GM19035 (cell line): Measurements from ENCODE around the gene WT1.
"Not testable (repeated sequence)": the region's sequence is repeated elsewhere in the genome, so short reads cannot be mapped to it uniquely, and the experiment has no call there.

Experiments
- ATAC-seq: cut with Tn5 transposase; IDR thresholded peaks from one replicate; pipeline ENCODE4 v1.9.1; 2021; ENCODE audit not compliant: unreplicated experiment

The WT1 gene

DNA sequence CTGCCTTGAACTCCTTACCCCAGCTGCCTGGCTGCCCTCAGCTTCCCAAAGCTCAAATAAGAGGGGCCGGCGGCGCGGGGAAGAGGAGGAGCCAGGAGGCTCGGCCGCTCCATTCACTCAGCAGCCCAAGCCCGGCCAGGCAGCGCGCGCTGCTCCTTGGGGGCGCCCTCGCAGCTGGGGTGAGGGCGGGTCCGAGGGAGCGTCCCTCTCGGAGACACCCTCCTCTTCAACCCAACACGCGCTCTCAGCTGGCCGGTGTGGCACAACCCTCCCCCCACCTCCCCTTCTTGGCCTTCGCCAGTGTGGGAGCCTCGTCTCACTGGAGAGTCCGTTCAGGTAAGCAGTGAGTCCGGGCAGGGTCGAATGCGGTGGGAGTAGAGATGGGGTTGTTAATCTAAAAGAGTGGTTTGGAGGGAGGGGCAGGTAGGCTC is at the start of gene WT1:
WT1 (minus strand) TSS at position 29 of the 431 bp plus-strand sequence.
- ATAC-seq, result no peak

DNA sequence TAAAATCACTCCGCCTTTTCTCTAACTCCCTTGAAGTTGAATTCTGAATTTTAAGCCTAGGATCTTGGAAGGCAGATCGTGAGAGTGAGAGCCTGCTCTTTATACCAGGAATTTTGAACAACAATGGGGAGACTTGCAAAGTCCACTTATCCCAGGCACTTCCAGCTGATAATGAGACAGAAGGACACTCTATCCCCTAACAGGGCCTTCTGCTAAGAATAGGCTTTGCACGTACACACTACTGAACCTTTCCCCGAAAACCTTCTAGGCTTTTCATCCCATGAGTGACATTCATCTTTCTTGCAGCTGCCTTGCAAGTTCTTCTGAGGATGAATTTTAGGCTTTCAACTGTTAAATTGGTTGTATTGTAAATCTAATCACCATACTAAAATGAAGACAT is 44.0 kb upstream of the WT1 start:
- ATAC-seq, result no peak

DNA sequence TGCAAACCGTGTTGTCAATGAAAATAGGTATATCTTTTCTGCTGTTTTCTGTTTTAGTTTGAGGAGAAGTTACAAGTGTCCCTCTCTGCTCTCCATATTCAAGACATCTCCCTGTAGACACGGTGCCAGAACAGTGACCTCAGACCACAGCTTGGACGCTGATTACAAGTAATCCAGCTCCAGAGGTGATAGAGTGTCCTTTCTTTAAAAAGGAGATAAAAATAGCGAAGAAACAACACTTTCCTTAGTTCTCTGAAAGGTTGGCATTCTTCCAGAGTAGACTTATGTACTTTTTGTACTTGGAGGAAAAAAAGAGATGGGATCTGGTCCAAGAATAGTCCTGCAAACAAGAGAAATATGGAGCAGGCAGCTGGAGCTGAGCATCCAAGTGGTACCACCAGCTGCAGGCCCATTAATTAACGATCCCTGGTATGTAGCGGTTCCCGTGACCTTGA is 43.0 kb upstream of the WT1 start:
- ATAC-seq, result no peak

DNA sequence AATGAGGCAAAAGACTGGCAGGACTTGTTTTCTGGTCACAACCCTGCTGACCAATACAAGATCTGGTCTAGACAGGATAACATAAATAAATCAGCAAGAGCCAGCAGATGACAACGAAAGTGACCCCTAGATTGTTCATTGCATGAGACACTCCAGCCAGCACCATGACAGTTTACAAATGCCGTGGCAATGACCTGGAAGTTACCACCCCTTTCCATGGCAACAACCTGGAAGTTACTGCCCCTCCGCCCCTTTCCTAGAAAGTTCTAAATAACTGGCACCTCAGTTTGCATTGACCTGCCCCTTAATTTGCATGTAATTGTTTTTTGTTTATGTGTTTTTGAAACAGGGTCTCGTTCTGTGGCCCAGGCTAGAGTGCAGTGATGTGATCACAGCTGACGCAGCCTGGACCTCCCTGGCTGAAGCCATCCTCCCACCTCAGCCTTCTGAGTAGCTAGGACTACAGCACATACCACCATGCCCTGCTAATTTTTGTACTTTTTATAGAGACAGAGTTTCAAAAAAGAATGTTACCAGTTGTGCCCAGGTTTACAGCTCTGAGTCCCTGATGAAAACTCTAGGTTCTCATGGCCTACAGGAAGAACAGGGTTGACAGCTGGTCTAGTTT is 38.1 kb upstream of the WT1 start:
- ATAC-seq, result no peak

DNA sequence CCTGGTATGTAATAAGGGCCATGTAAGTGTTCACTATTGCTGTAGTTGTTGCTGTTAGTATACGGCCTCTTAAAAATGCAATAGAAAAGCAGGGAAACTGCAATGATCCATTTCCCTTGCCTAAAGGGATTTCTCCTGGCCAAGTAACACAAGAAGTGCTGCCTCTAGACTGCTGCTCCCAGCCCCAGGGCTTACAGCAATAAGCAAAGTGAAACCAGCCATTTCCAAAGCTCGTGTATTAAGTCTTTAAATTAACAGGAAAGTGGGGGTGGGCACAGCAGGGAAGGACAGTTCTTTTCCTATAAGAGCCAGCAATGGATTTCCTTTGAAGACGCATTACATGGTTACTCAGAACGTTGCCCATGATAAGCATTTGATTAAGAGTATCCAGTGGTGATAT is 36.9 kb upstream of the WT1 start:
- no peak for ATAC-seq

DNA sequence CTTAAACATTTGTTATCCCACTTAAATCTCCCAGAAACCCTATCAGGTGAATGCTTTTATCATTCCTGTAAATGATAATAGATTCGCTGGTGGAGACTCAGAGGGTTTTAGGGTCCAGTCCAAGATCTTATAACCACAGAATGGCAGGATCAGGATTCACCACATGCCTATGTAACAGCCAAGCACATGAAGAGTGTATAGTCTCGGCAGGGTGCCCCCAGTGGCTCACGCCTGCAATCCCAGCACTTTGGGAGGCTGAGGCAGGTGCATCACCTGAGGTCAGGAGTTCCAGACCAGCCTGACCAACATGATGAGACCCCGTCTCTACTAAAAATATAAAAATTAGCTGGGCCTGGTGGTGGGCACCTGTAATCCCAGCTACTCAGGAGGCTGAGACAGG is 36.2 kb upstream of the WT1 start:
- ATAC-seq, result not testable (repeated sequence)

DNA sequence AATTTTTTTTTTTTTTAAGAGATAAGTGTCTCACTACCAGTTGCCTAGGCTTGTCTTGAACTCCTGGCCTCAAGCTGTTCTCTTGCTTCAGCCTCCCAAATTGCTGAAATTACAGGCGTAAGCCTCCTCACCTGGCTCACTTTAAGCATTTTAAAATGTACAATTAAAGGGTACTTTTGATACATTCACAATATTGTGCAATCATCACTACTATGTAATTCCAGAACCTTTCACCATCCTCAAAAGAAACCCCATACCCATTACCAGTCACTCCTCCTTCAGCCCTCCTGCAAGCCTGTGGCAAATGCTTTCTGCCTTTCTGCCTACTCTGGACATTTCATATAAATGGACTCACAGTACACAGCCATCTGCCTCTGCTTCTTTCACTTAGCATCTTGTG is 34.5 kb upstream of the WT1 start:
- no peak for ATAC-seq

DNA sequence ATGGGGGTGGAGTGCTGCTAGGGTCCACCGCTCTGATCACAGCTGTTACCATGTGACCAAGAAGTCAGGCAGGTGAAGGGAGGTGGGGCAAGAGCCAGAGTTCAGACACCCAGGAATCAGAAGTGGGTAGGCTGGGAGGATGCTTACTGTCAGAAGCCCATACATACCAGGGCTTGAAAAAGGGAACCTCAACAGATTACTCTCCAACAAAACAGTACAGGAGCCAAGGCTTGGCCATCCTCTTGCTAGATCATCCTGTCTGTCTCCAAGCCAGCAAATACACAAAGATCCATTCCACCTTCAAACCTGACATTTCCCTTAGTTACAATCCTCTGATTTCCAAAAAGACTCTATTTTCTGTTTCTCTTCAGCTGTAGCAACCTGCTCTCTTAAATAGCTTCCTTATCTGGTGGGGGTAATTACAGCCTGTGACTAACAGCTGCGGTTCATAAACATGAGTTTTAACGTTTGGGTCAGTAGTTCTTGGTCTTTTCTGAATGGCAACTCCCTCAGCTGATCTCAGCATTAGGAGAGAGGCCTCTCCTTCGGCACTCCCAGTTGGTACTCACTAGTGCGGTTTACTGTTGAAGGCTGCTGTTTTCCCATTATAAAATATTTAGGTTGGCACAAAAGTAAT is 31.1 kb upstream of the WT1 start:
- ATAC-seq, result no peak

DNA sequence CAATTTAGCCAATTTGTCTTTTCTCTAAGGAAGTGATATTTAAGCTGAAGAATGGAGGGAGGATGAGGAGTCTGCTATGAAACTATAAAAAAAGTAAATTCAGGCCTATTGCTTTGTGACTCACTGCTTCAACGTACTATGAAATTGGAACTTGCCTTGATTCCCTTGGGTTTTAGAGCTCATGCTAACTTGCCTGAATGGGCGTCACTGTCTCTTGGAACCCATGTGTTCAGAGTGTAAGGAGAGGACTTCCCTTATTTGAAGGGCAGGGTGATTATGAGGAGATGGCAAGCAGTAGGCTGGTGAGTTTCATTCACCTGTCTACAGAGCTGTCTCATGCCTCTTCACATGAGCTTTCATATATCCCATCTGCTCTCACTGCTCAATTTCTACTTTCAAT is 28.7 kb upstream of the WT1 start:
- ATAC-seq, result no peak

DNA sequence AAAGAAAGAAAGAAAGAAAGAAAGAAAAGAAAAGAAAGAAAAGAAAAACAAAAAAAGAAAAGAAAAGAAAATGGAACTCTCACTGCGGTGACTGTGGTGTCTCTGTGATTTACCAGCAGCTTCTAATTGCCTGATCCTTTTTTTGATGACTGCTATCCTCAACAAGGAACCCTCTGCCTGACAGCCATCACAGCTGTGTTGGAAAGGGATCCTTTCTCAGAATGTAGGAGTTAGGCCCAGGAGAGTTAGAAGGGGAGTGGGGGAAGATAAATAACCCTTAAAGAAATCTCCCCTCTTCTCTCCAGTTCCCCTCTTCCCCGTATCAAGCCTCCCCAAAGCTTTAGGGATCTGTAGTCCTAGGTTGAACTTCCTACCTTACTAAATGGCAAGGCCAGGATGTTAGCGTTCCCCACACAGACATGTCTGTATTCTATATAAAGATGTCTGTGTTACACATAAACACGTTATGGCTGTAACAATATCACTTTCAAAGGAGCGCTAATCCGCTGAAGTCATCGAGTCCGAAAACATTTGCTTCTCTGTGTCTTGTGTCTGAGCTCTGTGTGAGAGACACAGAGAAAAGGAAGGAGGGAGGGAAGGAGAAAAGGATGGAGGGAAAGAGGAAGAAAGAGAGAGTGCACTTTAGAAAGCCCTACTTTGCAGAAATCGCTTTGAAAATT is 26.8 kb upstream of the WT1 start:
- no peak for ATAC-seq

DNA sequence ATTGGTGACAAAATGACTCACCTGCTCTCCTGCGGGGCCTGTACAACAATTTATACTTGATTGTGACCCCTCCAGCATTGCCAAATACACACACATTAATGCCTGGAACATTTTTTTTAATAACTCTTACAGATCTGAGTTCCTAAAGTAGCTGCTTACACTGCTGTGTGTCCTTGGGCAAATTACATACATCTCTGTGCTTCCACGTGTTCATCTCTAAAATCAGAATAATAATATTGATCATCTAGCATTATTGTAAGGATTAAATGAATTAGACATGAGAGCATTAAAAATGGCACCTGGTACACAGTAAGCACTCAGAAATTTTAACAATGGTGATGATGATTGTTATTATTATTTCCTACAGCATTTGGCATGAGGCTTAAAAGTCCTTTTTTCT is 21.5 kb upstream of the WT1 start:
- no peak for ATAC-seq

DNA sequence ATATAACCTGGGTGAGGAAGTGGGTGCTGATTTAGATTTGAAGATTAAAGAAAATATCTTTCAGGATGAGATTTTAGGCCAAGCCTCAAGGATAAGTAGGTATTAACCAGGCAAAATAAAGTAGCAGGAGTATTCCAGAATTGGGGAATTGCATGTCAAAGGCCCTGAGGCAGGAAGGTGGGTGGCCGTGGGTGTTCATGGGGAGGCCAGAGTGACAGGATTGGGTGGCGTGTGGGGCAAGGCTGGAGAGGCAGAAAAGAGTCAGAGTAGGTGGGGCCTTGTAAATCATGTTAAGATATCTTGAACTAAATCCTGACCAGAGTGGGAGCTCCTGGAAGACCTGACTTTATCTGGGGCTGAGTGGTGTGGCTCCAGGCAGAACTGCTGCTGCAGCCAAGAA is 19.7 kb upstream of the WT1 start:
- no peak for ATAC-seq

DNA sequence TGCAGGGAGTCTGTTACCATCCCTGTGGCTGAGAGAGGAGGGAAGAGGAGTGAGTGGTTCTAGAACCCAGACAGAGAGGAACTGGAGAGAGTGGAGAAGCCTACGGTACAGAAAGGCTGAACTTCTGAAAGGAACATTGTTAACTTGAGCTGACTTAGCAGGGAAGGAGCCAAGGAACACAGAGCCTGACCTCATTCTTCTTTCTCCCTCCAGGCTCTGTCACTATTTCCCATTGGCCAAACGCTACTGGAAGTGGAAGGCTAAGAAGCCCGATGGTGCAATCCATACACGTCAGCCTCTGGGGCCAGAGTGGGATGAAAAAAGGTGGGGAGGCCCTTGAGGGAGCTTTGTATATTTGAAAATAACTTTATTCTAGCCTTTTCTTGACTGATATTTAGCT is 16.5 kb upstream of the WT1 start:
- no peak for ATAC-seq

DNA sequence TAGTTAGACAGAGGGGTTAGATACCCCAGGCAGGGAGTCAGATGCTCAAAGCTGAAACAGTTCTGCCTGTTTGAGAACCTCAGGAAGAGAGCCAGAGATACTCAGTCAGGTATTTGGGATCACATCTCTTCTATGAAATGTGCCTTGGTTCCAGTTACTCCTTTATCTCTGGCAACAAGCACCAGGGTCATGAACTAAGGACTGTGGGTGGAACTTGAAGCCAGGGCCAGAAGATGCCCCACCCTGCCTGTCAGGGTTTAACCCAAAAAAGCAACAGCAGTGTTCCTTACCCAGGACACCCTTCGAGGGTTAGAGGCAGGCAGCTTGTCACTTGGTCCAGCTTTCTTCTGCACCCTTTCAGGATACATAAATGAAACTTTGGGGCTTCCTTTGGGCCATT is 15.0 kb upstream of the WT1 start:
- ATAC-seq, result no peak

DNA sequence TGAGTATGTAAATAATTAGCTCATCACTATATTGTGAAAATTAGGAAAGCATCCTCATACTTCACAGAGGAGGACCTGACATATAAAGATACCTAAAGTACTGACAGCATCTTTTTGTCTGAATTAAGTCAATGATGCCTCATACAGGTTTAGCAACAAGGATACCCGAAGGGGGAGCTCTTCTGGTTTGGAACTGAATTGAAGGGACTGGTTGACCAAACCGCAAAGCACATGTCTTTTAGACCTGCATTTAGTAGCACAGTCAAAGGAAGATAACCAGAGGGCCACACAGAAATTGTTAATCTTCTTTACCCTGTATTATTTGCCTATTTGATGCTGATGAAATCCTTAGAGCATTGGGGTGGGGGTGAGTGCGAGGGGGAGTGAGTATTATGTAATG is 12.9 kb upstream of the WT1 start:
- ATAC-seq, result no peak

DNA sequence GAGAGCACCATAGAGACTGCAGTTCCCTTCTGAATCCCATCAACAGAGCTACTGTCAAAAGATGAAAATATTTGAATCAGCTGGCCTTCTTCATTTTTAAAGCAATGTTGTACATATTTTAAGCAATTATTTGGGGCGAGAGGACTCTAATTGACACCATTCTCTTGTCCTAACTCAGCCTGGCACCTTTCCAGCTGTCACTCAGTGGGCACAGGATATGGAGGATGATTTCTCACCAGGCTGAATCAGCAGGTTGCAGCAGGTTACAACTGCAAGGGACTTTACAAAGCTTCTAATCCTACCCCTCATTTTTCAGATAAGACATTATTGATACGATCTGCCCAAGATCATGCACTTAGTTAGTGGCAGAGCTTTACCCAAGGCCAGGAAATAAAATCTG is 11.9 kb upstream of the WT1 start:
- no peak for ATAC-seq

DNA sequence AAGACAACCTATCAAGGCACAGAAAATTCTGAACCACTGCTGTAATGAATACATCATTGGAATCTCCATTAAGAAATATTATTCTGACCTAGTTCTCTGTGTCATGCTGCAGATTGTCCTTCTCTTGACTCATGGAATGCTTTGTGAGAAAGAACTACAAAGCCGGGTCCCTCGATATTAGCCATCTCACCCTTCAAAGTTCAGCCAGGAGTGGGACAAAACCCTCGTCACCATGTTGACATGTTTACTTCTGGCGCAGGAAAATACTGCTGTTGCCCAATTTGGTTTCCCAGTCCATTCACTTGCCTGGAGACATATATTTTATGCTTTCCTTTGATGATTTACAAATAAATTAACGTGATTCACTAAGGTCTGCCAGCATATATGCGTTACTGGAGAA is 10.9 kb upstream of the WT1 start:
- no peak for ATAC-seq

DNA sequence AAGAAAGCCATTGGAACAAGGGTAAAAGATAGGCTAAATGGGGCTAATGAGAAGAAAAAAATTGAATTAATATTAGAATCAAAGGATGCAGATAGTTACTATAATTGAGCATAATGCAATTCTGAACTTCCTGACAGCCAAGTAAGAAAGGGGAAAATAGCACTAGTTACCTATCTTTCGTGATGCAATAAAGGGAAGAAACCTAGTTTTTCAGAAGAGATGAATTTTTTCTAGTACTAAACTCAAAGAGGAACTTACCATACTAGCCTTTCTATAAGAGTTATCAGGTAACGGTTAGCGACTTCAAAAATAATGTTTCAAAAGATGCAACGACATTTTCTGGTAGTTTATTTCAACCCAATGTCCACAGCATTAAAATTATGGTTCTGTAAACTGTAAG is 8.8 kb upstream of the WT1 start:
- ATAC-seq, result no peak

DNA sequence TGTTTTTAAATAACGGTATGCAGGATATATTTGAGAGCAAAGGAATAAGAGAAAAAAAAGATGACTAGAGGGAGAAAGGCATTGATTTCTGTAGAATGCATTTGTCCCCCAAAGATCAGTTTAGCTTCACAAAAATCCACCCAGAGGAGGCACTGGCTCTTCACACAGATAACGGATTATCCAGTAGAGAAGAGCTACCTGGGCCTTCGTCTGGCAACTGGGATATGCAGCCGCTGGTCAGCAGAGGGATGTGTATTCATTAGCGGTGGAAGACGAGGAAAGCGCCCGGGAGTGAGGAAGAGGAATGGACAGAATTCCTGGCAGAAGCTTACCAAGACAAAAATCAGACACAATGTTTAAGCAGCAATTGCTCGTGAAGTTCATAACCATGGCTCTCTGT is 5.6 kb upstream of the WT1 start:
- ATAC-seq, result no peak

DNA sequence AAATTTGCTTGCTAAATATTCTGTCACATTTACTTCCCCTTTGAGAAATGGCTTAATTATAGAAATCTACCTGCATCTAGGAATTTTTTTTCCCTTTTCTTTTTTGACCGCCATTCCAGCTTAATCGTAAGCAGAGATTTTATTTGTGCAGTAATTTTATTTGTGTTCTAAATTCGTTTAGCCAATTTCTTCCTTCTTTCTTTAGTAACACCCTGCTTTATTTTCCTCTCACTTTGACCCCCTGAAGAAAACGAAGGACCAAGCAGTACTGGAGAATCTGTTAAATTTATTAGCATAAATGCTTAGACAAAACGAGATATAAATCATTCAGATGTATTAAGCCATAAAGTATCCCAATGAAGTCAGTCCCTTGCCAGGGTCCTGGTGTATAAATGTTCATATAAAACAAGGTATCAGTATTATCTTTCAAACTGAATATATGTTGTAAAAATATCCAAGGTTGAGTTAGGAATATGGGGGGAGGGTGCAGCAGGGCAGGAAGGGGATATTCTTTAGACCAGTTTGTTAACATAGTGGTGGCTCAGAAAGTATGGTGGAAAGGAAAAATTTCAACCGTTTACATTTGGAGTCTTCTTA is 5.1 kb upstream of the WT1 start:
- no peak for ATAC-seq

DNA sequence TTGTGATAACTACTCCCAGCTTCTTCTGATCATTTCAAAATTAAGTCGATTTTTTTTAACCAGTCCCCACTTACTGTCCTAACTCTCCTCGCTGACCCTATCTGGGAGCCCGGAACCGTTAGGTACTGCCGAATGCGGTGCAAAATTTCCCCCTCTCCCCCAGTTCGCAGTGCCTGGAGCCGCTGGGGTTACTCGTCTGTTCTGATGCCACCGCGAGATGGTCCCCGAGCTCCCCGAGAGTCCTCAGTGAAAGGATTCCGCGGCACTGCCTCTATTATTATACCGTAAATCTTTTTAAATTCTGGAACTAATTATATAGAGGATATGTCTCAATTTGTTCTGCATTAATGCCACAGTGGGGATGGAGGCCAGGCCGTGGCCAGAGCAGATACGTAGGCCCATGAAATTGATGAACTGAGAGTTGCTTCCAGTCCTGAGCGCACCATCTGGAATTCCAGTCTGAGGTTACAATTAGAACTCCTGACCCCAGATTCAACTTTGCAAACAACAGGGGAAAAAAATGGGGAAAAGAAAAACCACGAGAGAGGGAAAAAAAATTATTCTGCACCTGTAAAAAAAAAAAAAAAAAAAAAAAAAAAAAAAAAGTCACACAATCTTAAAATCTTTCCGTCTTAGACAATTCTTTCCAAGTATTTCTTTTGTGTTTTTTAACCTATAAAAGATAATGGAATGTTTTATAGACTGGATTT is 4.3 kb upstream of the WT1 start:
- no peak for ATAC-seq
